HG02610 (cell line): ENCODE results near the gene MALAT1.
A peak's percentile ranks its signal among the peaks of the same experiment; 100 is the strongest.
"Not testable (repeated sequence)": the region's sequence is repeated elsewhere in the genome, so short reads cannot be mapped to it uniquely, and the experiment has no call there.

Source experiments
- ATAC-seq: cut with Tn5 transposase; IDR thresholded peaks from one replicate; pipeline ENCODE4 v1.9.1; 2021; ENCODE audit warnings: mild to moderate bottlenecking, moderate library complexity; ENCODE audit not compliant: unreplicated experiment

Gene MALAT1

DNA sequence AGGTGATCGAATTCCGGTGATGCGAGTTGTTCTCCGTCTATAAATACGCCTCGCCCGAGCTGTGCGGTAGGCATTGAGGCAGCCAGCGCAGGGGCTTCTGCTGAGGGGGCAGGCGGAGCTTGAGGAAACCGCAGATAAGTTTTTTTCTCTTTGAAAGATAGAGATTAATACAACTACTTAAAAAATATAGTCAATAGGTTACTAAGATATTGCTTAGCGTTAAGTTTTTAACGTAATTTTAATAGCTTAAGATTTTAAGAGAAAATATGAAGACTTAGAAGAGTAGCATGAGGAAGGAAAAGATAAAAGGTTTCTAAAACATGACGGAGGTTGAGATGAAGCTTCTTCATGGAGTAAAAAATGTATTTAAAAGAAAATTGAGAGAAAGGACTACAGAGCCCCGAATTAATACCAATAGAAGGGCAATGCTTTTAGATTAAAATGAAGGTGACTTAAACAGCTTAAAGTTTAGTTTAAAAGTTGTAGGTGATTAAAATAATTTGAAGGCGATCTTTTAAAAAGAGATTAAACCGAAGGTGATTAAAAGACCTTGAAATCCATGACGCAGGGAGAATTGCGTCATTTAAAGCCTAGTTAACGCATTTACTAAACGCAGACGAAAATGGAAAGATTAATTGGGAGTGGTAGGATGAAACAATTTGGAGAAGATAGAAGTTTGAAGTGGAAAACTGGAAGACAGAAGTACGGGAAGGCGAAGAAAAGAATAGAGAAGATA is at the start of gene MALAT1:
Gene MALAT1, plus strand, starts transcription at position 69 of the 736 bp plus-strand sequence.
- ATAC-seq = no peak

DNA sequence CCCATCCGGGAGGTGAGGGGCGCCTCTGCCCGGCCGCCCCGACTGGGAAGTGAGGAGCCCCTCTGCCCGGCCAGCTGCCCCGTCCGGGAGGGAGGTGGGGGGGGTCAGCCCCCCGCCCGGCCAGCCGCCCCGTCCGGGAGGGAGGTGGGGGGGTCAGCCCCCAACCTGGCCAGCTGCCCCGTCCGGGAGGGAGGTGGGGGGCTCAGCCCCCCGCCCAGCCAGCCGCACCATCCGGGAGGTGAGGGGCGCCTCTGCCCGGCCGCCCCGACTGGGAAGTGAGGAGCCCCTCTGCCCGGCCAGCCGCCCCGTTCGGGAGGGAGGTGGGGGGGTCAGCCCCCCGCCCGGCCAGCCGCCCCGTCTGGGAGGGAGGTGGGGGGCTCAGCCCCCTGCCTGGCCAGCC is 47.5 kb upstream of the MALAT1 start:
- not testable (repeated sequence) for ATAC-seq

DNA sequence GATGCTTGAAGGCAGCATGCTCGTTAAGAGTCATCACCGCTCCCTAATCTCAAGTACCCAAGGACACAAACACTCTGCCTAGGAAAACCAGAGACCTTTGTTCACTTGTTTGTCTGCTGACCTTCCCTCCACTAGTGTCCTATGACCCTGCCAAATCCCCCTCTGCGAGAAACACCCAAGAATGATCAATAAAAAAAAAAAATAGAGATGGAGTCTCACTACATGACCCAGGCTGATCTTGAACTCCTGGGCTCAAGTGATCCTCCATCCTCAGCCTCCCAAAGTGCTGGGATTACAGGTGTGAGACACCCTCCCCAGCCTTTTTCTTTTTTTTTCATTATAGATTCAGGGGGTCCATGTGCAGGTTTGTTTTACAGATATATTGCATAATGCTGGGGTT is 46.6 kb upstream of the MALAT1 start:
- ATAC-seq = not testable (repeated sequence)

DNA sequence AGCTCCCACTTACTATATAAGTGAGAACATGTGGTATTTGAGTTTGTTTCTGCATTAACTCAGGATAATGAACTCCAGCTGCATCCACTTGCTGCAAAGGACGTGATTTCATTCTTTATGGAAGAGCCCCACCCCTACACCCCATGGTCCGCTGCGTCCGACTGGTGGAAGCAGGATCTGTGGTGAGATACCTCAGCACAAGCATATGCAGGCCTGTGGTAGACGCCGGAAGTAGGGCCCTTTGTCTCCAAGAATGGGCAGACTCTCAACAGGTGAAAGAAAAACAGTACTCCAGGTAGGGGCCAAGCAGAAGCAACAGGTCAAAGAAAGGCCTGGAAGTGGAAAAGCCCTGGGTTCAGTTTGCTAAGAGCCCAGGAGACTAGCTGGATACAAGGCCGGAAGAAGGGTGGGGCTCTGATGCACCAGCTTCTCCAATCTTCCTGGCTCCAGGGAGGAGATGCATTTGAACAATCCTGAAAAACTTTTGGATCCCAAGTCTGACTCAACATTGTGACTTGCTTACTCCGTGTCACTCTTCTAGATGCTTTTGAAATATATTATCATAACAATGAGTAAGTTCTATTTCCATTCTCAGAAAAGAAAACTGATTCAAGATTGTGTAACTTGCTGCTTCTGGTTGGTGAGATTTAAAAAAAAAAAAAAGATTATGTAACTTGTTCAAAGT is 45.9 kb upstream of the MALAT1 start:
- ATAC-seq = no peak

DNA sequence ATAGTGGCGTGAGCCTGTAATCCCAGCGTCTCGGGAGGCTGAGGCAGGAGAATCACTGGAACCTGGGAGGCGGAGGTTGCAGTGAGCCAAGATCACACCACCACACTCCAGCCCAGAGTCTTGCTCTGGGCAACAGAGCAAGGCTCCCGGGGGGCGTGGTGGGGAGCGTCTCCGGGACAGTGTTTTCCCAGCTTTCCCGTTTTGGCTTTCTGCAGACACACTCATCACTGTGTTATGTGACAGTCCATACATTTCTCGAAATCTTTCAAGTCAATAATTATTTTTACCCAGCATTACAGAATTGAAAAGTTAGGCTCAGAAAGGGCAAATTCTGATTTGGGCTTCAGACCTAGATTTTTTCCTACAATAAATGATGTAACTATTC is 44.5 kb upstream of the MALAT1 start:
- ATAC-seq = no peak

DNA sequence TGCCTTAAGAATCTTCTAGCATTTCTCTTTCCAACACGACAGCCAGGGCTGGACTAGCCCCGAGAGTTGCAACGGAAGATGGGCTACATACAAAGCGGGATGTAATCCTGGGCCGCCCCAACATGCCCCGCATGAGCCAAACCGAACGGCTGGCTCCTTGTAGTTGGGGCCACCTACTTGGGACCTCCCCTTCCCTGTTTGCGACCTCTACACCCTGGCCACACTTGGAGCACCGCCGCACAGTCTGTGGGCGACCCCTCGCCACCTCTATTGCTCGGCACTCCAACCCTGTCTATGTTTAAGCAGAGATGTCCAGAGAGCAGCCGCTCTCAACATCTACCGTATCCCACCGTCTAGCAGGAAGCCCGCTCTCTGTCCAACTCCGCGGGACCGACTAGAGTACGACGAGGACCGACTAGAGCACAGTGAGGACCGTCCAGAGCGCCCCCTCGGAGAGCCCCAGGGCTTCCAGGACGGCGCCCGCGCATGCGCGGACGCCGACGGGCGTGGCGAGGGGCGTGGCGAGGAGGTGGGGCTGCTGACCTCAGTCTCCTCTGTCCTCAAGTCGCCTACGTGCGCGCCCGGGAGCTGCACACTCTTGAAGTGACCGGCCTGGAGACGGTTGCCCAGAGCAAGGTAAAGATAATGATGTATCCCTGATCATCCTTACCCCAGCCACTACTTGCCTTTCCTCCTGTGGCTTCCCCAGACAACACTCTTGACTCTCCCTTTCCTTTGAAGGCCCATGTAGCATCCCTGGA is 44.0 kb upstream of the MALAT1 start:
- ATAC-seq = peak; percentile 84

DNA sequence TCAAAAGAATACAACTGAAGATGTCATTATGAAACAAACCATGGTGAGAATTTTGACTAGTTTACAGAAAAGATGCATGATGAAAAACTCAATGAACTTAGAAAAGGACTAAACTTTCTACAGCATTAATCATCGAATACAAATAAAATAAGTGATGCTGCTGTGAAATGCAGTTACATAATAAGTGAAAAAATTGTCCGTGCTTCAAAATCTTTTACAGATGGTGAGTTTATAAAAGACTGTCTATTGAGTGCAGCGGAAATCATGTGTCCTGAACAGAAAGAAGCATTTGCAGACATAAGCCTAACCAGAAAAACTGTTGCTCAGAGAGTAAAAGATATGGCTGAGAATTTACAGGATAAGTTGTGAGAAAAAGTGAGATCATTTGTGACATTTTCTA is 42.4 kb upstream of the MALAT1 start:
- no peak for ATAC-seq

DNA sequence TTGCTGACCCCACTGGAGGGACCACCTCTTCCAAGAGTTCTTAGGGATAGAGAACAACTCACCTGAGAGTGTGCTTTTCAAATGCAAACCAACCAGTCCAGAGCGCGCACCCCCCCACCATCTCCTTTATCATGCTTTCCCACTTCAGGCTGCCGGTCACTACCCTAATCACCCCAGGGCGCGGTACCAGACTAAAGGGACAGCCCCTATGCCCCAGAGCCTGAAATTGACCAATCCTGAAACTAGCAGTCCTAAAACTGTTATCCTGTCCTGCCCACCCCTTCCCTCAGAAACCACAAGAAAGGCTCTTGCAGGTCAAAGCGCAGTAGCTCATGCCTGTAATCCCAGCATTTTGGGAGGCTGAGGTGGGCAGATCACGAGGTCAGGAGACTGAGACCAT is 39.3 kb upstream of the MALAT1 start:
- ATAC-seq = no peak

DNA sequence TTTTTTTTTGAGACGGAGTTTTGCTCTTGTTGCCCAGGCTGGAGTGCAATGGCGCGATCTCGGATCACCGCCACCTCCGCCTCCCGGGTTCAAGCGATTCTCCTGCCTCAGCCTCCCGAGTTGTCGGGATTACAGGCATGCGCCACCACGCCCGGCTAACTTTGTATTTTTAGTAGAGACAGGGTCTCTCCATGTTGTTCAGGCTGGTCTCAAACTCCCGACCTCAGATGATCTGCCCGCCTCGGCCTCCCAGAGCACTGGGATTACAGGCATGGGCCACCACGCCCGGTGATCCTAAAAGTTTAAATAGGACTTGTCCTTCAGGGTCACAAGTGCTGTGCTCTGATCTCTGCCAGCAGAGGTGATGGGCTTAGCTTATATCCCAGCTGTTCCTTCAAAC is 33.4 kb upstream of the MALAT1 start:
- ATAC-seq = not testable (repeated sequence)

DNA sequence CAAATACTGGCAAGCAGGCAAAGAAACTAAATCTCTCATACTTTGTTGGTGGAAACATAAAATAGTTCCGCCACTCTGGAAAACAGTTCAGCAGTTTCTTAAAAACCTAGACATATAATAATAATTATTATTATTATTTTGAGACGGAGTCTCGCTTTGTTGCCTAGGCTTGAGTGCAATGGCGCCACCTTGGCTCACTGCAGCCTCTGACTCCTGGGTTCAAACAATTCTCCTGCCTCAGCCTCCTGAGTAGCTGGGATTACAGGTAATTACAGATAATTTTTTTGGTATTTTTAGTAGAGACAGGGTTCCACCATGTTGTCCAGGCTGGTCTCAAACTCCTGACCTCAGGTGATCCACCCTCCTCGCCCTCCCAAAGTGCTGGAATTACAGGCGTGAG is 31.5 kb upstream of the MALAT1 start:
- ATAC-seq = not testable (repeated sequence)

DNA sequence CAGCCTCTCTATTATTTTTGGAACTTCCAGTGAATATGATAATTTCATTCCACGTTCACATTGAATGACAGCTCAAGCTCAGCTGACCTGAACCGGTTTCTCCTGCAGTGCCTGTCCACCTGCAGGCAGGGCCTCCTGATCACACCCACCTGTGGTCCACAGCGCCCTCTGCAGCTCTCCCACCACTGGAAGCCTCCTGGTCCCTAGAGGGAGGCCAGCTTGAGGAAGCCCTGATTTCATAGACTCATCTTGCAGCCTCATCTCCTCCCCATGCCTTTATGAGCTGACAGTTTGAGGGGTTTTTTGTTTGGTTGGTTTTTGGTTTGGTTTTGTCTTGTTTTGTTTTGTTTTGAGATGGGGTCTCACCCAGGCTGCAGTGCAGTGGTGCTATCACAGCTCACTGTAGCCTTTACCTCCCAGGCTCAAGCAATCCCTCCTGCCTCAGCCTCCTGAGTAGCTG is 29.9 kb upstream of the MALAT1 start:
- no peak for ATAC-seq

DNA sequence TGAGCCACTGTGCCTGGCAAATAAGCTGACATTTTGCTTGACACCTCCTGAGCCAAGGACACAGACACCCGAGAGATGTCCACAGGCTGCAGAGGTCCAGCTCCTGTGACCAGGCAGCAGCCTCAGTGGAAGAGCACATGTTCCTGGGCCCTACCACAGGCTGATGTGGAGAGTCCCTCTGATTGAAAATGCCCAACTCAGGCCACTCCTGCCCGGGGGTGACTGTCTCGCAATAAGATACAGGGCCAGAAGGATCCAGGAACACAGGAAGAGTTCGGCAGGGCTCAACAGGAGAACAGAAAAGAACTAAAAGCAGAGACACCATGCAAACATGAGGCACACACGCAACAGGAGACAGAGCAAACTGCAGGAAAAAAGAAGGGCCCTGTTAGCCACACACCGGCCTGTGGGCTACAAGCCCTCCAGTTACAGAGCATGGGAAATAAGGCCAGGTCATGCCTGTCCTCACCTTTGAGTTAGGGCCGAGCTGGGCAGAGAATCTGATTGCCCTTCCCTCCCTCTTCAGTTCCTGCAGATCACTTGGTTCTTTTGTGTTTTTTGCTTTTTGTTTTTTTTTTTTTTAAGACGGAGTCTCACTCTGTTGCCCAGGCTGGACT is 28.3 kb upstream of the MALAT1 start:
- no peak for ATAC-seq

DNA sequence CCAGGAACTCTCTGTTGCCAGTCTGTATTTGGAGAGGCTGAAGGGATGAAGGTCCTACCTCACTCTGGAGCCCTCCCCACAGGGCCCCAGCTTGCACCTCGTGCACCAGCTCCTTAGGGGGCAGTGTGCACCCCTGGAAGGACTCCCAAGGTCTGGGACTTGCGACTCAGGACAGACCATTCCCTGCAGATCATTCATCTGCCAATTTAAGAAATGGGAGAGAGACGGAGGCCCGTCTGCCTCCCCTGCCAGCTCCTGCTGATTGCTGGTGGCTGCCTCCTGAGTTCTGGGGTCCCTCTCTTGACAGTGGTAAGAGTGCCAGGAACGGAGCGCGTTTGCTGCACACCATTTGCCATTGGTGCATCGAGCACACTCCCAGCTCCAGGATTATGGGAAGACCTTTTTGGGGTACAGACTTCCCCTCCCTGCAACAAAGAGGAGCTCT is 27.4 kb upstream of the MALAT1 start:
- no peak for ATAC-seq

DNA sequence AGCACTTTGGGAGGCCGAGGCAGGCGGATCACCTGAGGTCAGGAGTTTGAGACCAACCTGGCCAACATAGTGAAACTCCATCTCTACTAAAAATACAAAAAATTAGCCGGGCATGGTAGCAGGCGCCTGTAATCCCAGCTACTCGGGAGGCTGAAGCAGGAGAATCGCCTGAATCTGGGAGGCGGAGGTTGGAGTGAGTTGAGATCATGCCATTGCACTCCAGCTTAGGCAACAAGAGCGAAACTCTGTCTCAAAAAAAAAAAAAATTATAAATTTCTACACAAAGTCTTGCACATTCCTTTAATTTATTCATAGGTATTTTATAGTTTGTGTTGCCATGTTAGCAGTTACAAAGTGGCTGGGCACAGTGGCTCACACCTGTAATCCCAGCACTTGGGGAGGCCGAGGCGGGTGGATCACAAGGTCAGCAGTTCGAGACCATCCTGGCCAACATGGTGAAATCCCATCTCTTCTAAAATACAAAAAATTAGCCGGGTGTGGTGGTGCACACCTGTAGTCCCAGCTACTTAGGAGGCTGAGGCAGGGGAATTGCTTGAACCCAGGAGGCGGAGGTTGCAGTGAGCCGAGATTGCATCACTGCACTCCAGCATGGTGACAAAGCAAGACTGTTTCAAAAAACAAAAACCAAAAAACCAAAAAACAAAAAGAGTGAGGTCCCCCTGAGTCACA is 26.1 kb upstream of the MALAT1 start:
- ATAC-seq = not testable (repeated sequence)

DNA sequence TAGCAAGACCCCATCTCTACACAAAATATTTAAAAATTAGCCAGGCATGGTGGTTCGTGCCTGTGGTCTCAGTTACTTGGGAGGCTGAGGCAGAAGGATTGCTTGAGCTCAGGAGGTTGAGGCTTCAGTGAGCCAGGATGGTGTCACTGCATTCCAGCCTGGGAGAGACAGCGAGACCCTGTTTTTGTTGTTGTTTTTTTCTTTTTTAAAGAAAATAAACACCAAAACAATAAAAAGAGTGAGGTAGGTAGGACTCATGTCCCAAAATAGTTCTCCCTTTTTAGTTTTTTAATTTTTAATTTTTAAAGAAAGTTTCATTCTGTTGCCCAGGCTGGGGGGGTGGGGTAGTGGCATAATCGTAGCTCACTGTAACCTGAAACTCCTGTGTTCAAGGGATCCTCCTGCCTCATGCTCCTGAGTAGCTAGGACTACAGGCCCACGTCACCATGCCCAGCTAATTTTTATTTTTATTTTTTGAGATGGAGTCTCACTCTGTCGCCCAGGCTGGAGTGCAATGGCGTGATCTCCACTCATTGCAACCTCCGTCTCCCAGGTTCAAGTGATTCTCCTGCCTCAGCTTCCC is 25.5 kb upstream of the MALAT1 start:
- ATAC-seq = no peak

DNA sequence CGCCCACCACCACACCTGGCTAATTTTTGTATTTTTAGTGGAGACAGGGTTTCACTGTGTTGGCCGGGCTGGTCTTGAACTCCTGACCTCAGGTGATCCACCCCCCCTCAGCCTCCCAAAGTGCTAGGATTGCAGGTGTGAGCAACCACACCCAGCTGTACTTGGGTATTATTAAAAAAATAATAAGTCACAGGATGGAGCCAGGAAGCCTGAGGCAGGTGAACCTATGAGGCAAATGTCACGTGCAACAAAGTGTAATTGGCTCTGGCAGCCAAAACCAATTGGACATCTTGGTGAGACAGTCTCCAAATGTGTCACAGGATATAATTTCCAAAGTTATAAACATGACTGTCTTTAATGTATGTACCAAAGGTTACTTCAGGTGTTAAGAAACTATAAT is 24.0 kb upstream of the MALAT1 start:
- ATAC-seq = no peak

DNA sequence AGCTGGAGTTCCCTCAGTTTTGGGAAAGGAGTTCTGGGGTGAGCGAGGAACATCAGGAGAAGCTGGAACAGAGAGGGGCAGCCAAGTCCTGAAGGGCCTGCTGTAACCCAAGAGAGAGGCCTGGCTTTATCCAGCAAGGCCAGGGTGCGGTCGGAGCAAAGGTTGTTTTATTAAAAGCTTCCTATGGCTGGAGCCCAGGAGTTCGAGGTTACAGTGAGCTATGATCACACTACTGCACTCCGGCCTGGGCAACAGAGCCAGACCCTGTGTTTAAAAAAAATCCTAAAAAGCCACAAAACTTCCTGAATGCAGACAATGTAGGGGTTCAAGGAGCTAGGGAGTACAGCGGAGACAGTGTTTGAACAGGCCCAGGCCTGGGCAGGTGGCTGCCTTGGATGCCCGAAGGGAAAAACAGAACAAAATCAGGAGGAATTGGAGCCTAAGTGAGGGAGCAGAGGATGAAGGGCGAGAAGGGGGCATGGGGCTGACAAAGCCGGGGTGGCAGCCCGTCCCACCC is 22.2 kb upstream of the MALAT1 start:
- no peak for ATAC-seq

DNA sequence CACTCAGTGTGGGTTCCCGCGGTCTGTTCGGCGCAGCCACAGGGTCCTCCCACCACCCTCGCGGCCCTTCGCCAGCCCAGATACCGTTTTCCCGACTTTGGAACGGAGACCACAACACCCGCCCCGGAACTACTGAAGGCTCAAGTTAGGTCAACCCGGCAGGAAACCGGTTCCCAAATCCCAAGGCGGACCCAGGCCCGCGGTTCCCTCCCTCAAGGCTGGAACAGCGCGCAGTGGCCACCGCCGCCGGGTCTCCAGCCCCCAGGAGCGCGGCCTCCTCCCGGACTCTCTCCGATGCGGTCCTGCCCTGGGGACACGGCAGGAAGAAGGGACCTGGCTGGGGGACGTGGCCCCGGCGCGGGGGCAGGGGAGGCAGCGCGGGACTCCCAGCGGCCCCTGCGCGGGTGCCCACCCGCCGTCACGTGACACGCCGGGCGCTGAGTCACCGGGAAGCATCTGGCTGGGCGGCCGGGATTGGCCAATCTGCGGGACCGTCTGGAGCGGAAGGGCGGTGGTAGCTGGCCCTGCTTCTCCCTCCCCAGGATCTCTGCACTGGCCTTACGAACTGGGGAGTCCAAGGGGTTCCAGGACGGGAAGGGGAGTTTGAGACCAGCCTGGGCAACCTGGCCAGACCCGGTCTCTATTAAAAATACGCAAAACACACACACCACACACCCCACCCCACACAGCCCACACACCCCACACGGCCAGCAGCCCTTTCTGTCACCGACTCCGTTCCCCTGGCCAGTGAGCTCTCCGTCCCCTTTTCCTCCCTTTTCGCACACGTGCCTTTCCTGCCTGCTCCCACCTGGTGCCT is 21.5 kb upstream of the MALAT1 start:
- peak; percentile 63 for ATAC-seq
